Osteoblast (primary cell): Measurements from ENCODE around the gene UBXN10. TPM values are rescaled to one million over a fixed set of nuclear protein-coding genes. Genes with fewer than 3 reads are reported as not detected.

Experiments
- DNase-seq: peaks from one replicate; pipeline ENCODE4 v3.0.0; 2011; ENCODE audit warnings: low spot score, mixed read lengths; ENCODE audit not compliant: insufficient read length; ENCODE audit errors: missing footprints
- H2AFZ ChIP-seq: 2 replicates; pipeline ENCODE4 v1.6.0; 2011; ENCODE audit warnings: mild to moderate bottlenecking, low read length
- H3K27ac ChIP-seq: 2 replicates; pipeline ENCODE4 v1.5.1; 2011; ENCODE audit warnings: mild to moderate bottlenecking, low read depth, low read length, moderate library complexity
- H3K27me3 ChIP-seq: 2 replicates; pipeline ENCODE4 v1.6.0; 2012; ENCODE audit warnings: mild to moderate bottlenecking, control low read depth, inconsistent platforms, low read length, moderate library complexity; ENCODE audit not compliant: insufficient read depth
- H3K36me3 ChIP-seq: 2 replicates; pipeline ENCODE4 v1.5.1; 2011; ENCODE audit warnings: mild to moderate bottlenecking, low read length, control low read depth, moderate library complexity; ENCODE audit not compliant: insufficient read depth
- H3K4me1 ChIP-seq: 2 replicates; pipeline ENCODE4 v1.5.1; 2011; ENCODE audit warnings: mild to moderate bottlenecking, low read length, control low read depth, moderate library complexity; ENCODE audit not compliant: insufficient read depth
- H3K4me2 ChIP-seq: 2 replicates; pipeline ENCODE4 v1.6.0; 2011; ENCODE audit warnings: mild to moderate bottlenecking, low read length; ENCODE audit not compliant: insufficient read depth
- H3K4me3 ChIP-seq: fragments of 200-600 bp; sonication (generic); 3 replicates; pipeline ENCODE4 v1.5.1; 2012; ENCODE audit warnings: mild to moderate bottlenecking, low read length, inconsistent platforms; ENCODE audit not compliant: insufficient read depth
- H3K79me2 ChIP-seq: 2 replicates; pipeline ENCODE4 v1.6.0; 2012; ENCODE audit warnings: mild to moderate bottlenecking, low read length, control low read depth, inconsistent platforms; ENCODE audit not compliant: insufficient read depth
- H3K9me3 ChIP-seq: 2 replicates; pipeline ENCODE4 v1.5.1; 2011; ENCODE audit warnings: low read depth, low read length, control low read depth
- H4K20me1 ChIP-seq: 2 replicates; pipeline ENCODE4 v1.6.0; 2012; ENCODE audit warnings: mild to moderate bottlenecking, low read length, control low read depth; ENCODE audit not compliant: insufficient read depth
- total RNA-seq: library from RNA; depleted of rRNA; stranded (reverse); fragments of >200 nt; gene quantifications from 2 replicates; pipeline ENCODE4 v1.2.3, GENCODE V29; 2012
- TF ChIP-seq, protein P1 (sequence below): IDR thresholded peaks from 2 replicates; pipeline ENCODE4 v1.5.1; 2011; ENCODE audit warnings: mild to moderate bottlenecking, low read depth, low read length, moderate library complexity; ENCODE audit errors: extremely low read depth

UBXN10 gene
- total RNA-seq, 1 donor: under 0.01 TPM

- no peaks in the 10 kb centered on the region for H3K36me3 ChIP-seq
- H3K4me1 ChIP-seq: no peaks in the 10 kb centered on the region
- no peaks in the 10 kb centered on the region for H4K20me1 ChIP-seq
- DNase-seq: no peak
- no peak overlapping the region for H2AFZ ChIP-seq
- peaks cover 49% of the 10 kb centered on the region for H3K27me3 ChIP-seq
- no peak overlapping the region for H3K4me3 ChIP-seq
- H3K4me2 ChIP-seq: no peak overlapping the region
- TF ChIP-seq, protein P1, sequence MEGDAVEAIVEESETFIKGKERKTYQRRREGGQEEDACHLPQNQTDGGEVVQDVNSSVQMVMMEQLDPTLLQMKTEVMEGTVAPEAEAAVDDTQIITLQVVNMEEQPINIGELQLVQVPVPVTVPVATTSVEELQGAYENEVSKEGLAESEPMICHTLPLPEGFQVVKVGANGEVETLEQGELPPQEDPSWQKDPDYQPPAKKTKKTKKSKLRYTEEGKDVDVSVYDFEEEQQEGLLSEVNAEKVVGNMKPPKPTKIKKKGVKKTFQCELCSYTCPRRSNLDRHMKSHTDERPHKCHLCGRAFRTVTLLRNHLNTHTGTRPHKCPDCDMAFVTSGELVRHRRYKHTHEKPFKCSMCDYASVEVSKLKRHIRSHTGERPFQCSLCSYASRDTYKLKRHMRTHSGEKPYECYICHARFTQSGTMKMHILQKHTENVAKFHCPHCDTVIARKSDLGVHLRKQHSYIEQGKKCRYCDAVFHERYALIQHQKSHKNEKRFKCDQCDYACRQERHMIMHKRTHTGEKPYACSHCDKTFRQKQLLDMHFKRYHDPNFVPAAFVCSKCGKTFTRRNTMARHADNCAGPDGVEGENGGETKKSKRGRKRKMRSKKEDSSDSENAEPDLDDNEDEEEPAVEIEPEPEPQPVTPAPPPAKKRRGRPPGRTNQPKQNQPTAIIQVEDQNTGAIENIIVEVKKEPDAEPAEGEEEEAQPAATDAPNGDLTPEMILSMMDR: no peak
- no peaks in the 10 kb centered on the region for H3K79me2 ChIP-seq
- no peak overlapping the region for H3K27ac ChIP-seq
- H3K9me3 ChIP-seq: no peaks in the 10 kb centered on the region
These were observed 25.0 kb downstream of the UBXN10 start for GRCh38 chr1:20210736-20211460.

- Histone ChIP-seq H3K4me2 (no peak overlapping the region), H4K20me1 (no peaks in the 10 kb centered on the region), H3K27me3 (peaks cover 55% of the 10 kb centered on the region), H3K27ac (no peak overlapping the region), H2AFZ (no peak overlapping the region), H3K4me3 (no peak overlapping the region), H3K79me2 (no peaks in the 10 kb centered on the region), H3K36me3 (no peaks in the 10 kb centered on the region), H3K9me3 (no peaks in the 10 kb centered on the region), H3K4me1 (no peaks in the 10 kb centered on the region)
- TF ChIP-seq, protein P1: no peak
- DNase-seq: no peak
These were observed 25.6 kb downstream of the UBXN10 start for GRCh38 chr1:20211511-20211931.

DNA sequence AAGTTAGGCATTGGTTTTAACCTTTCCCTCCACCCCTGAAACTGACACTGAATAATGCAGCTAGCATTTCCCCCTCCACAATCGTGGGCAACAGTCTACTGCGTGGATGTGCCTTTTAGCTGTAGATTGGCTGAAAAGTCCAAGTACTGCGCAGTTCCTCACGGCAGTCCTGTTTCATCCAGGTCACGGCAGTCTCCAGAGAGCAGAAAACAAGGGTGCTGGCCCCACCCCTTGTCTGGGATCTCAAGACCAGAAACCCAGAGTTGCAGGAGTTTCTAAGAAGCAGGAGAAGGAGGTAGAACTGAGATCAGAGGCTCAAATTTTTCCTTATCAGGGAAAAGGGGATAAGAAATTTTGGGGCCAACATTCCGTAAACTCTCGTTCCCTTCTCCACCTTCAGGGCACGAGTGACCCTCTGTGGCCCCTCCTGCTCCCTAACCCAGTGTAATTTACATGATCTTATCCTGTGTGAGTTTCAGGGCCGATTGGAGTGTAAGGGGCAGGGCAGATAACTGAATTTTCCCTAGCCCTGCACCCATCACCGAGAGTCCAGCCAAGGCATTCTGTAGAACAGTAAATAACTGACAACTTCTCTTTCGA lies 26.3 kb downstream of the UBXN10 start:
- TF ChIP-seq, protein P1: no peak
- peaks cover 53% of the 10 kb centered on the region for H3K27me3 ChIP-seq
- H3K4me3 ChIP-seq: no peak overlapping the region
- H3K36me3 ChIP-seq: no peaks in the 10 kb centered on the region
- H3K9me3 ChIP-seq: no peaks in the 10 kb centered on the region
- H3K4me1 ChIP-seq: no peaks in the 10 kb centered on the region
- no peaks in the 10 kb centered on the region for H3K79me2 ChIP-seq
- H4K20me1 ChIP-seq: no peaks in the 10 kb centered on the region
- no peak overlapping the region for H2AFZ ChIP-seq
- H3K4me2 ChIP-seq: no peak overlapping the region
- H3K27ac ChIP-seq: no peak overlapping the region
- DNase-seq: no peak

DNA sequence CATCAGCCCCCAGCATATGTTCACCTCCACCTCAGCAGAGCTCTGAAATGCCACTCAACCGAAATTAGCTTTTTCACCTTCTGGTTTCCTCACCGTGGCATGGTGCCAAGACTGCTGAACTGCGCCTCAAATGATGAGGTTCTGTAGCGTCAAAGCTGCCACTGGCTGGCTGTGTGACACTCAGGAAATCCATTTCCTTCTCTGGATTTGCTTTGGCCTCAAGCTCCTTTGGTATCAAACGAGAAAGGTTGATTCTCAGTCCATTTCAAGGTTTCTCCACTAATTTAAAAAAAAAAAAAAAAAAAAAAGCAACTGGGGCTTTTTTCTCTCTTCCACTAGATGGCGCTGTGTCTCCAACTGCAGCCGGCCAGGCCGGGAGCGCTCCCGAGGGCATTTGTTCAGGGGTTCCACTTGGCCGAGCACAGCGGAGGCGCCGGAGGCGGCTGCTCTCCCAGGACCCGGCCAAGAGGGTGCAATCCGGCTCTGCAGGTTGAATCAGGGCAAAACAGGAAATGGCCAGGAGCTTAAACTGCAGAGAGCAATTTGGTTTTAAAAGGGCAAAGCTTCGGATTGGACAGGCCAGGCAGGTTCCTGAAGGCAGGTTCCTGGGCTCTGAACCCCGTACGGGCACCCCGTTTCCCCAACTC lies 26.9 kb downstream of the UBXN10 start:
- DNase-seq: peak; percentile 87
- H4K20me1 ChIP-seq: no peaks in the 10 kb centered on the region
- peaks cover 57% of the 10 kb centered on the region for H3K27me3 ChIP-seq
- H3K4me3 ChIP-seq: no peak overlapping the region
- H3K79me2 ChIP-seq: no peaks in the 10 kb centered on the region
- H3K4me2 ChIP-seq: peak overlapping the region; percentile 47
- TF ChIP-seq, protein P1: peak; percentile 85
- peak overlapping the region; percentile 36 for H2AFZ ChIP-seq
- no peaks in the 10 kb centered on the region for H3K36me3 ChIP-seq
- H3K9me3 ChIP-seq: no peaks in the 10 kb centered on the region
- H3K4me1 ChIP-seq: no peaks in the 10 kb centered on the region
- no peak overlapping the region for H3K27ac ChIP-seq
